Measurements from ENCODE around the gene KLF3.

The KLF3 gene

DNA sequence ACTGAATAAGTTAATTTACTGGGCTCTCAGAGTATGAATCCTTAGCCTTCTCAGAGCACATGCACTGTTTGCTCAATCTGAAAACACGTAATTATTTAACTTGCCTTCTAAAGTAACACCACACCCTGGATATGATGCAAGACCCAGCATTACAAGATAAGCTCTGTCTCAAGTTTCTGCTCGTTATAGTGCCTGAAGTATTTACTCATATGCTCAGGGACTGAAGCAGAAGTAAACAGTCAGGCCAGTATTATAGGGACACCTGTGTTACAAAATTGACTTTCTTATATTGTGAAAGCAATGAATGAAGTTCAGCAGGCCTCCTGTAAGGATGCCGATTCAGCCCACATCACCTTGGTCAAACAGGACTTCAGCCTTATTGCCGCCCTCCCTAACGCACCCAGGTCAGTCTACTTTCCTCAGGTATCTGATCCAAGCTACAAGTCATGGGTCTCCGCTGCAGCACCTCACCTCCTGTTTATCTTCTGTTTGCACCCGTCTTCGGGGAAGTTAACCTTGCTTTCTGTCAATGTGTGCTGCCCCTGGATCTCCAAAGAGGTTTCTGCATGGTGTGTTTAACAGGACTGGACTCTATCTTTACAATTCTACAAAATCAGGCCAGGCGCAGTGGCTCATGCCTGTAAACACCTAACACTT, 42.8 kb upstream of the KLF3 start (continued):
- TF ChIP-seq ZNF174 (tag by site-specific recombination; IDR thresholded peaks at IDR 0.05): no peak
- no peak for TF ChIP-seq ZNF623 (tag by site-specific recombination; IDR thresholded peaks at IDR 0.05)
- no peak for TF ChIP-seq KLF9 (tag by site-specific recombination; IDR thresholded peaks at IDR 0.05; ENCODE audit: low read depth)
- TF ChIP-seq, protein P1, sequence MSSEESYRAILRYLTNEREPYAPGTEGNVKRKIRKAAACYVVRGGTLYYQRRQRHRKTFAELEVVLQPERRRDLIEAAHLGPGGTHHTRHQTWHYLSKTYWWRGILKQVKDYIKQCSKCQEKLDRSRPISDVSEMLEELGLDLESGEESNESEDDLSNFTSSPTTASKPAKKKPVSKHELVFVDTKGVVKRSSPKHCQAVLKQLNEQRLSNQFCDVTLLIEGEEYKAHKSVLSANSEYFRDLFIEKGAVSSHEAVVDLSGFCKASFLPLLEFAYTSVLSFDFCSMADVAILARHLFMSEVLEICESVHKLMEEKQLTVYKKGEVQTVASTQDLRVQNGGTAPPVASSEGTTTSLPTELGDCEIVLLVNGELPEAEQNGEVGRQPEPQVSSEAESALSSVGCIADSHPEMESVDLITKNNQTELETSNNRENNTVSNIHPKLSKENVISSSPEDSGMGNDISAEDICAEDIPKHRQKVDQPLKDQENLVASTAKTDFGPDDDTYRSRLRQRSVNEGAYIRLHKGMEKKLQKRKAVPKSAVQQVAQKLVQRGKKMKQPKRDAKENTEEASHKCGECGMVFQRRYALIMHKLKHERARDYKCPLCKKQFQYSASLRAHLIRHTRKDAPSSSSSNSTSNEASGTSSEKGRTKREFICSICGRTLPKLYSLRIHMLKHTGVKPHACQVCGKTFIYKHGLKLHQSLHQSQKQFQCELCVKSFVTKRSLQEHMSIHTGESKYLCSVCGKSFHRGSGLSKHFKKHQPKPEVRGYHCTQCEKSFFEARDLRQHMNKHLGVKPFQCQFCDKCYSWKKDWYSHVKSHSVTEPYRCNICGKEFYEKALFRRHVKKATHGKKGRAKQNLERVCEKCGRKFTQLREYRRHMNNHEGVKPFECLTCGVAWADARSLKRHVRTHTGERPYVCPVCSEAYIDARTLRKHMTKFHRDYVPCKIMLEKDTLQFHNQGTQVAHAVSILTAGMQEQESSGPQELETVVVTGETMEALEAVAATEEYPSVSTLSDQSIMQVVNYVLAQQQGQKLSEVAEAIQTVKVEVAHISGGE (tag by site-specific recombination; conservative IDR thresholded peaks at IDR 0.05; ENCODE audit: low read depth): no peak
- peak; percentile 51; the same call in 1 of the 2 replicates for TF ChIP-seq ZNF558 (tag by site-specific recombination; IDR thresholded peaks at IDR 0.05)
- TF ChIP-seq, protein P2, sequence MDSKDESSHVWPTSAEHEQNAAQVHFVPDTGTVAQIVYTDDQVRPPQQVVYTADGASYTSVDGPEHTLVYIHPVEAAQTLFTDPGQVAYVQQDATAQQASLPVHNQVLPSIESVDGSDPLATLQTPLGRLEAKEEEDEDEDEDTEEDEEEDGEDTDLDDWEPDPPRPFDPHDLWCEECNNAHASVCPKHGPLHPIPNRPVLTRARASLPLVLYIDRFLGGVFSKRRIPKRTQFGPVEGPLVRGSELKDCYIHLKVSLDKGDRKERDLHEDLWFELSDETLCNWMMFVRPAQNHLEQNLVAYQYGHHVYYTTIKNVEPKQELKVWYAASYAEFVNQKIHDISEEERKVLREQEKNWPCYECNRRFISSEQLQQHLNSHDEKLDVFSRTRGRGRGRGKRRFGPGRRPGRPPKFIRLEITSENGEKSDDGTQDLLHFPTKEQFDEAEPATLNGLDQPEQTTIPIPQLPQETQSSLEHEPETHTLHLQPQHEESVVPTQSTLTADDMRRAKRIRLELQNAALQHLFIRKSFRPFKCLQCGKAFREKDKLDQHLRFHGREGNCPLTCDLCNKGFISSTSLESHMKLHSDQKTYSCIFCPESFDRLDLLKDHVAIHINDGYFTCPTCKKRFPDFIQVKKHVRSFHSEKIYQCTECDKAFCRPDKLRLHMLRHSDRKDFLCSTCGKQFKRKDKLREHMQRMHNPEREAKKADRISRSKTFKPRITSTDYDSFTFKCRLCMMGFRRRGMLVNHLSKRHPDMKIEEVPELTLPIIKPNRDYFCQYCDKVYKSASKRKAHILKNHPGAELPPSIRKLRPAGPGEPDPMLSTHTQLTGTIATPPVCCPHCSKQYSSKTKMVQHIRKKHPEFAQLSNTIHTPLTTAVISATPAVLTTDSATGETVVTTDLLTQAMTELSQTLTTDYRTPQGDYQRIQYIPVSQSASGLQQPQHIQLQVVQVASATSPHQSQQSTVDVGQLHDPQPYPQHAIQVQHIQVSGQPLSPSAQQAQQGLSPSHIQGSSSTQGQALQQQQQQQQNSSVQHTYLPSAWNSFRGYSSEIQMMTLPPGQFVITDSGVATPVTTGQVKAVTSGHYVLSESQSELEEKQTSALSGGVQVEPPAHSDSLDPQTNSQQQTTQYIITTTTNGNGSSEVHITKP (tag by site-specific recombination; IDR thresholded peaks at IDR 0.05): peak; percentile 58; the same call in 1 of the 2 replicates
- TF ChIP-seq ZNF311 (tag by site-specific recombination; IDR thresholded peaks at IDR 0.05; ENCODE audit: borderline replicate concordance): no peak
- TF ChIP-seq, protein P3, sequence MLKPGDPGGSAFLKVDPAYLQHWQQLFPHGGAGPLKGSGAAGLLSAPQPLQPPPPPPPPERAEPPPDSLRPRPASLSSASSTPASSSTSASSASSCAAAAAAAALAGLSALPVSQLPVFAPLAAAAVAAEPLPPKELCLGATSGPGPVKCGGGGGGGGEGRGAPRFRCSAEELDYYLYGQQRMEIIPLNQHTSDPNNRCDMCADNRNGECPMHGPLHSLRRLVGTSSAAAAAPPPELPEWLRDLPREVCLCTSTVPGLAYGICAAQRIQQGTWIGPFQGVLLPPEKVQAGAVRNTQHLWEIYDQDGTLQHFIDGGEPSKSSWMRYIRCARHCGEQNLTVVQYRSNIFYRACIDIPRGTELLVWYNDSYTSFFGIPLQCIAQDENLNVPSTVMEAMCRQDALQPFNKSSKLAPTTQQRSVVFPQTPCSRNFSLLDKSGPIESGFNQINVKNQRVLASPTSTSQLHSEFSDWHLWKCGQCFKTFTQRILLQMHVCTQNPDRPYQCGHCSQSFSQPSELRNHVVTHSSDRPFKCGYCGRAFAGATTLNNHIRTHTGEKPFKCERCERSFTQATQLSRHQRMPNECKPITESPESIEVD (tag by site-specific recombination; IDR thresholded peaks at IDR 0.05): peak; percentile 80
- peak; percentile 44; the same call in 1 of the 2 replicates for TF ChIP-seq ZNF324 (tag by site-specific recombination; IDR thresholded peaks at IDR 0.05)
- no peak for TF ChIP-seq MEIS1 (CRISPR knock-in tag; IDR thresholded peaks at IDR 0.05; ENCODE audit: borderline replicate concordance)
- TF ChIP-seq, protein P4, sequence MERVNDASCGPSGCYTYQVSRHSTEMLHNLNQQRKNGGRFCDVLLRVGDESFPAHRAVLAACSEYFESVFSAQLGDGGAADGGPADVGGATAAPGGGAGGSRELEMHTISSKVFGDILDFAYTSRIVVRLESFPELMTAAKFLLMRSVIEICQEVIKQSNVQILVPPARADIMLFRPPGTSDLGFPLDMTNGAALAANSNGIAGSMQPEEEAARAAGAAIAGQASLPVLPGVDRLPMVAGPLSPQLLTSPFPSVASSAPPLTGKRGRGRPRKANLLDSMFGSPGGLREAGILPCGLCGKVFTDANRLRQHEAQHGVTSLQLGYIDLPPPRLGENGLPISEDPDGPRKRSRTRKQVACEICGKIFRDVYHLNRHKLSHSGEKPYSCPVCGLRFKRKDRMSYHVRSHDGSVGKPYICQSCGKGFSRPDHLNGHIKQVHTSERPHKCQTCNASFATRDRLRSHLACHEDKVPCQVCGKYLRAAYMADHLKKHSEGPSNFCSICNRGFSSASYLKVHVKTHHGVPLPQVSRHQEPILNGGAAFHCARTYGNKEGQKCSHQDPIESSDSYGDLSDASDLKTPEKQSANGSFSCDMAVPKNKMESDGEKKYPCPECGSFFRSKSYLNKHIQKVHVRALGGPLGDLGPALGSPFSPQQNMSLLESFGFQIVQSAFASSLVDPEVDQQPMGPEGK (tag by site-specific recombination; IDR thresholded peaks at IDR 0.05): no peak
- TF ChIP-seq ZNF221 (tag by site-specific recombination; IDR thresholded peaks at IDR 0.05; ENCODE audit: borderline replicate concordance): no peak
- TF ChIP-seq ZNF394 (tag by site-specific recombination; IDR thresholded peaks at IDR 0.05; ENCODE audit: borderline replicate concordance): 0 out of 2 replicates have a peak, but pooled peaks have one; percentile 23
- TF ChIP-seq SP3 (tag by site-specific recombination; IDR thresholded peaks at IDR 0.05): no peak
- peak; percentile 67 for TF ChIP-seq ZNF843 (tag by site-specific recombination; IDR thresholded peaks at IDR 0.05)
- no peak for TF ChIP-seq ZNF529 (tag by site-specific recombination; IDR thresholded peaks at IDR 0.05; ENCODE audit: insufficient replicate concordance)
- TF ChIP-seq, protein P5, sequence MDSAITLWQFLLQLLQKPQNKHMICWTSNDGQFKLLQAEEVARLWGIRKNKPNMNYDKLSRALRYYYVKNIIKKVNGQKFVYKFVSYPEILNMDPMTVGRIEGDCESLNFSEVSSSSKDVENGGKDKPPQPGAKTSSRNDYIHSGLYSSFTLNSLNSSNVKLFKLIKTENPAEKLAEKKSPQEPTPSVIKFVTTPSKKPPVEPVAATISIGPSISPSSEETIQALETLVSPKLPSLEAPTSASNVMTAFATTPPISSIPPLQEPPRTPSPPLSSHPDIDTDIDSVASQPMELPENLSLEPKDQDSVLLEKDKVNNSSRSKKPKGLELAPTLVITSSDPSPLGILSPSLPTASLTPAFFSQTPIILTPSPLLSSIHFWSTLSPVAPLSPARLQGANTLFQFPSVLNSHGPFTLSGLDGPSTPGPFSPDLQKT (IDR thresholded peaks at IDR 0.05; ENCODE audit: borderline replicate concordance, low read depth, low read length): no peak
- TF ChIP-seq HOXA7 (CRISPR knock-in tag; IDR thresholded peaks at IDR 0.05; ENCODE audit: borderline replicate concordance): no peak
- TF ChIP-seq KLF16 (tag by site-specific recombination; IDR thresholded peaks at IDR 0.05): no peak
- TF ChIP-seq ZIC2 (tag by site-specific recombination; IDR thresholded peaks at IDR 0.05): no peak
- TF ChIP-seq, protein P6, sequence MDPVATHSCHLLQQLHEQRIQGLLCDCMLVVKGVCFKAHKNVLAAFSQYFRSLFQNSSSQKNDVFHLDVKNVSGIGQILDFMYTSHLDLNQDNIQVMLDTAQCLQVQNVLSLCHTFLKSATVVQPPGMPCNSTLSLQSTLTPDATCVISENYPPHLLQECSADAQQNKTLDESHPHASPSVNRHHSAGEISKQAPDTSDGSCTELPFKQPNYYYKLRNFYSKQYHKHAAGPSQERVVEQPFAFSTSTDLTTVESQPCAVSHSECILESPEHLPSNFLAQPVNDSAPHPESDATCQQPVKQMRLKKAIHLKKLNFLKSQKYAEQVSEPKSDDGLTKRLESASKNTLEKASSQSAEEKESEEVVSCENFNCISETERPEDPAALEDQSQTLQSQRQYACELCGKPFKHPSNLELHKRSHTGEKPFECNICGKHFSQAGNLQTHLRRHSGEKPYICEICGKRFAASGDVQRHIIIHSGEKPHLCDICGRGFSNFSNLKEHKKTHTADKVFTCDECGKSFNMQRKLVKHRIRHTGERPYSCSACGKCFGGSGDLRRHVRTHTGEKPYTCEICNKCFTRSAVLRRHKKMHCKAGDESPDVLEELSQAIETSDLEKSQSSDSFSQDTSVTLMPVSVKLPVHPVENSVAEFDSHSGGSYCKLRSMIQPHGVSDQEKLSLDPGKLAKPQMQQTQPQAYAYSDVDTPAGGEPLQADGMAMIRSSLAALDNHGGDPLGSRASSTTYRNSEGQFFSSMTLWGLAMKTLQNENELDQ (tag by site-specific recombination; IDR thresholded peaks at IDR 0.05; ENCODE audit: low read depth): no peak
- TF ChIP-seq ZNF660 (tag by site-specific recombination; IDR thresholded peaks at IDR 0.05): peak; percentile 100
- TF ChIP-seq ZNF391 (tag by site-specific recombination; IDR thresholded peaks at IDR 0.05; ENCODE audit: borderline replicate concordance, low read depth): no peak
- no peak for TF ChIP-seq MZF1 (tag by site-specific recombination; IDR thresholded peaks at IDR 0.05; ENCODE audit: borderline replicate concordance)
